ENCODE results near the gene ZNF594. TPM values are rescaled to one million over a fixed set of nuclear protein-coding genes. Genes with fewer than 3 reads are reported as not detected.

ZNF594 gene
- total RNA-seq, result 4.9 and 5.4 TPM in 2 replicates

DNA sequence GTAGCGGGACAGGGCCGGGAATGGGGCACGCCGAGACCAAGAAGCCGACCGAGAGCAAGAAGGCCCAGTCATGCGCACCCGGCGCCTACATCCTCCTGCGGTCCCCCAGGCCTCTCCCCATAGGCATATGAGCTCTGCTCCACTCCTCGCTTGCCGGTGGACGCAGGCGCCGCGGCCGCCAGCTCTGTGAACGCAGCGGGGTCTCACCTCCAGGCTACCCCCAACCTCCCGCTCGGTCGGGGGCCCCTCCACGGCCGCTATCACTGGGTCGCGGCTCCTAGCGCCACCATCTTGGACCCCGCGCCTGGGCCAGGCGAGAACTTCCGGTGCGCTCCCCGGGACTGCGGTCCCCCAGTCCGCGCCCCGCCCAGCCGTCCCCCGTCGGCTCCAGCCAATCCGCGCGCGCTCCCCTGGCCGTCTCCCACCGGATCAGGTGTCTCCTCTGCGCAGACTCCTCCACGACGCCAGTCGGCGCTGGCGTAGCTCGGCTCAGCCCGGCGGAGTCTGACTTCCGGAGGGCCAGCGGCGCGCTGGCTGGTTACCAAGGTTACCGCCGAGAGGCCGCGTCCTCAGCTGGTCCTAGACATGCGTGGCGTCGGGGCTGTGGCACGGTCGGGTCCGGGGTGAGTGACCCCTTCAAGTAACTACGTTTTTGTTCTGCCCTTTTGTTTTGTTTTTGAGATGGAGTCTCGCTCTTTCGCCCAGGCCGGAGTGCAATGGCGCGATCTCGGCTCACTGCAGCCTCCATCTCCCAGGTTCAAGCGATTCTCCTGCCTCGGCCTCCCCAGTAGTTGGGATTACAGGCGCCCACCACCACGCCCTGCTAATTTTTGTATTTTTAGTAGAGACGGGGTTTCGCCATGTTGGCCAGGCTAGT lies at the start of gene ZNF594:
TSS of gene ZNF594 (minus strand) at position 328 of the 877 bp plus-strand sequence. CDS start 7,612 bp downstream, outside the sequence.

DNA sequence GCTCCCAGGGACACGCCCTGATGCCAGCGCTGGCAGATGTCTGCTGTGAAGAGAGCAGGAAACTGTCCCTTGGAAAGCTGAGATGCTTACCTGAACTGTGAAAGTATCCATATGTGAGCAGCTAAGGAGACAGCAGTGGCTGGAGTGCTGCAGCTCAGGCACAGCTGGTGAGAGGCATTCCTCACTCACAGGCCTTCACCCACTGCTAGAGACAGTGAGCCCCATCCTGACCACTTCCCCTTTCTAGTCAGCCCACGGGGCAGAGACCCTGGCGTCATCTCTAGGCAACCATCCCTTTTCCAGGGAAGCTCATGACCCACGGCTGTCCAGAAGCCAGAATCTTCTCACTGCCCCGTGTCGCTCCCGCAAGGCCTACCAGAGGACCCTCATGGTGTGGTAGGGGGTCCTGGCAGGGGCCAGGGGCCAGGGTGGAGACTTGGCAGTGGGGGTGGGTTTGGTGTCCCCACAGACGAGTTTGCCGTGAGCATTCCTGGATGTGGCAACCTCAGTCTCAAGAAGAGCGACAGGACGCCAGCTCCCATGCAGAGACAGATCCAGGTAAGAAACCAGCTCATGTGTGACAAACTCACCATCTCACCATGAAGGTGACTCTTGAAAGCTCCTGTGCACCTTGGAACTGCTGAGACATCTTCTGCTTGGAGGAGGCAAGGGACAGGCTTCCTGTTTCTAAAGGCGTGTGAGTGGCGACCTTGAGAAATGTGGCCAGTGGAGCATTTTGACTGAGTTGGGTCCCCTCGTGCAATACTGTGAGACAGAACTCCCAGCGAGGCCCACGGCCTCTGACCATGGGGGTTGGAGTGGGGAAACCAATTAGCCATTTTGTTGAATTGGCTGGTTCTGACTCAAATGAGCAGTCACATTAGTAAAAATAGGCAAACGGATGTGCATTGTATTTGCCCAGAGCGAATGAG lies 43.2 kb upstream of the ZNF594 start, which contains the start of gene SCIMP:
TSS of gene SCIMP (minus strand) at position 216 of the 932 bp plus-strand sequence. CDS start at position 111, 105 bp downstream.

Other genes with a start within 250 kb of the ZNF594 start
- gene PFN1, start 243.3 kb downstream of the ZNF594 start, total RNA-seq, result 2,381 and 2,852 TPM in 2 replicates
- gene ENO3, start 240.7 kb downstream of the ZNF594 start, total RNA-seq, result 0.74 and 1.8 TPM in 2 replicates
- 59.6 and 59.9 TPM in 2 replicates for gene SPAG7, start 224.1 kb downstream of the ZNF594 start, total RNA-seq
- 18.7 and 20.3 TPM in 2 replicates for gene CAMTA2, start 204.2 kb downstream of the ZNF594 start, total RNA-seq
- 0.17 and 0.74 TPM in 2 replicates for gene INCA1, start 194.3 kb downstream of the ZNF594 start, total RNA-seq
- 39.5 and 44.4 TPM in 2 replicates for gene KIF1C, start 193.9 kb downstream of the ZNF594 start, total RNA-seq
- gene SLC52A1, start 156.4 kb downstream of the ZNF594 start, total RNA-seq, result 0.15 TPM in 1 of 2 replicates, not detected in the other
- 0.67 and 0.89 TPM in 2 replicates for gene ZFP3, start 113.4 kb downstream of the ZNF594 start, total RNA-seq
- 10.1 and 11.0 TPM in 2 replicates for gene ZNF232, start 80.0 kb downstream of the ZNF594 start, total RNA-seq
- 0.15 and 0.17 TPM in 2 replicates for gene USP6, start 75.8 kb downstream of the ZNF594 start, total RNA-seq
- not detected in 2 replicates for gene SCIMP, start 43.0 kb upstream of the ZNF594 start, total RNA-seq
- gene RABEP1, start 90.4 kb upstream of the ZNF594 start, total RNA-seq, result 18.0 and 21.5 TPM in 2 replicates
- 110 TPM in 2 replicates for gene NUP88, start 227.8 kb upstream of the ZNF594 start, total RNA-seq
- 35.2 and 42.4 TPM in 2 replicates for gene RPAIN, start 228.3 kb upstream of the ZNF594 start, total RNA-seq
- 266 and 295 TPM in 2 replicates for gene C1QBP, start 247.3 kb upstream of the ZNF594 start, total RNA-seq

All from bronchus fibroblast of lung (primary cell).